Mesodermal cell (in vitro differentiated cells): ENCODE data around the gene CHST11.

Source experiments
- H3K27ac ChIP-seq: 2 replicates; pipeline ENCODE4 v1.7.0; 2013; ENCODE audit warnings: mild to moderate bottlenecking, low read depth, low read length, moderate library complexity; ENCODE audit not compliant: severe bottlenecking
- H3K36me3 ChIP-seq: 2 replicates; pipeline ENCODE4 v1.7.1; 2013; ENCODE audit warnings: mild to moderate bottlenecking, low read length, moderate library complexity; ENCODE audit not compliant: control insufficient read depth, insufficient read depth
- H3K4me1 ChIP-seq: one replicate; pipeline ENCODE4 v1.7.1; 2013; ENCODE audit warnings: mild to moderate bottlenecking, low read length; ENCODE audit not compliant: insufficient read depth, control insufficient read depth, poor library complexity, severe bottlenecking
- H3K4me3 ChIP-seq: 2 replicates; pipeline ENCODE4 v1.7.0; 2013; ENCODE audit warnings: low read length, control low read depth, mild to moderate bottlenecking; ENCODE audit not compliant: insufficient read depth, poor library complexity, severe bottlenecking; ENCODE audit errors: extremely low read depth
- H3K9me3 ChIP-seq: 2 replicates; pipeline ENCODE4 v1.7.1; 2013; ENCODE audit warnings: mild to moderate bottlenecking, low read length, moderate library complexity; ENCODE audit not compliant: control insufficient read depth
- WGBS, 2 experiments: methylation state at CpG; one replicate each; pipeline ENCODE4 v1.1.5; 2013; ENCODE audit warnings: missing lambda C conversion rate in 2 of 2; ENCODE audit not compliant: insufficient coverage in 2 of 2; 5-methylcytosine and 5-hydroxymethylcytosine counted together

The CHST11 gene

GRCh38 chr12:104714369-104714768, 257.6 kb downstream of the CHST11 start:
- no peak overlapping the region for H3K27ac ChIP-seq
- no peaks in the 10 kb centered on the region for H3K9me3 ChIP-seq
- WGBS, 2 experiments: 80 to 93% methylated on average over 4 of the region's 6 CpGs
- H3K4me1 ChIP-seq: peaks cover 12% of the 10 kb centered on the region
- H3K4me3 ChIP-seq: no peak overlapping the region
- H3K36me3 ChIP-seq: no peaks in the 10 kb centered on the region

- Histone ChIP-seq H3K9me3 (no peaks in the 10 kb centered on the region), H3K27ac (no peak overlapping the region), H3K4me3 (no peak overlapping the region), H3K36me3 (no peaks in the 10 kb centered on the region), H3K4me1 (peaks cover 12% of the 10 kb centered on the region)
- WGBS, 2 experiments: 90 to 100% methylated on average over 6 to 7 of the region's 7 CpGs
Measured at GRCh38 chr12:104716172-104716571, 259.4 kb downstream of the CHST11 start.

- Histone ChIP-seq H3K27ac (no peak overlapping the region), H3K36me3 (no peaks in the 10 kb centered on the region), H3K9me3 (no peaks in the 10 kb centered on the region), H3K4me3 (no peak overlapping the region), H3K4me1 (no peaks in the 10 kb centered on the region)
- WGBS, 2 experiments: 84 to 93% methylated on average over 8 of the region's 11 CpGs
Measured at GRCh38 chr12:104718304-104718929, 261.7 kb downstream of the CHST11 start.

- WGBS, 2 experiments: 96 to 97% methylated on average over 9 to 13 of the region's 13 CpGs
- Histone ChIP-seq H3K36me3 (no peaks in the 10 kb centered on the region), H3K4me3 (no peak overlapping the region), H3K4me1 (no peaks in the 10 kb centered on the region), H3K9me3 (no peaks in the 10 kb centered on the region), H3K27ac (no peak overlapping the region)
Measured at GRCh38 chr12:104719700-104720338, 263.1 kb downstream of the CHST11 start.

- no peak overlapping the region for H3K27ac ChIP-seq
- H3K4me3 ChIP-seq: no peak overlapping the region
- WGBS, 2 experiments: 75 to 79% methylated on average over 27 to 28 of the region's 29 CpGs
- H3K36me3 ChIP-seq: no peaks in the 10 kb centered on the region
- H3K4me1 ChIP-seq: no peaks in the 10 kb centered on the region
- no peaks in the 10 kb centered on the region for H3K9me3 ChIP-seq
Measured at GRCh38 chr12:104720339-104721038, 263.7 kb downstream of the CHST11 start.

- no peaks in the 10 kb centered on the region for H3K9me3 ChIP-seq
- no peaks in the 10 kb centered on the region for H3K4me1 ChIP-seq
- H3K27ac ChIP-seq: no peak overlapping the region
- H3K4me3 ChIP-seq: no peak overlapping the region
- H3K36me3 ChIP-seq: no peaks in the 10 kb centered on the region
Measured at GRCh38 chr12:104721039-104721405, 264.3 kb downstream of the CHST11 start.

GRCh38 chr12:104721936-104722335, 265.2 kb downstream of the CHST11 start:
- Histone ChIP-seq H3K4me3 (no peak overlapping the region), H3K9me3 (no peaks in the 10 kb centered on the region), H3K4me1 (no peaks in the 10 kb centered on the region), H3K36me3 (no peaks in the 10 kb centered on the region), H3K27ac (no peak overlapping the region)
- WGBS, 2 experiments: 71 to 92% methylated on average over 1 to 2 of the region's 6 CpGs

- no peaks in the 10 kb centered on the region for H3K36me3 ChIP-seq
- no peaks in the 10 kb centered on the region for H3K4me1 ChIP-seq
- H3K9me3 ChIP-seq: no peaks in the 10 kb centered on the region
- WGBS, 2 experiments: 75 to 87% methylated on average over 13 to 15 of the region's 21 CpGs
- H3K4me3 ChIP-seq: no peak overlapping the region
- H3K27ac ChIP-seq: no peak overlapping the region
Measured at GRCh38 chr12:104722601-104723534, 266.1 kb downstream of the CHST11 start.

- WGBS, 2 experiments: 89 to 92% methylated on average over 2 of the region's 2 CpGs
Measured at GRCh38 chr12:104723895-104724294, 267.1 kb downstream of the CHST11 start.

GRCh38 chr12:104724992-104725585, 268.3 kb downstream of the CHST11 start:
- WGBS, 2 experiments: 89 to 93% methylated on average over 10 to 11 of the region's 12 CpGs
- H3K9me3 ChIP-seq: no peaks in the 10 kb centered on the region
- no peaks in the 10 kb centered on the region for H3K36me3 ChIP-seq
- H3K27ac ChIP-seq: no peak overlapping the region
- no peak overlapping the region for H3K4me3 ChIP-seq
- no peaks in the 10 kb centered on the region for H3K4me1 ChIP-seq

More at GRCh38 chr12:104723895-104724294, 267.1 kb downstream of the CHST11 start:
- Histone ChIP-seq H3K27ac (no peak overlapping the region), H3K4me3 (no peak overlapping the region), H3K36me3 (no peaks in the 10 kb centered on the region), H3K4me1 (no peaks in the 10 kb centered on the region), H3K9me3 (no peaks in the 10 kb centered on the region)
